Germinal center (tissue), 1 donor: ENCODE results near the gene CYP1A1.

Experiments
- DNase-seq: peaks from one replicate; pipeline ENCODE4 v3.0.0; 2012; ENCODE audit warnings: mixed read lengths, low spot score

Gene CYP1A1

DNA sequence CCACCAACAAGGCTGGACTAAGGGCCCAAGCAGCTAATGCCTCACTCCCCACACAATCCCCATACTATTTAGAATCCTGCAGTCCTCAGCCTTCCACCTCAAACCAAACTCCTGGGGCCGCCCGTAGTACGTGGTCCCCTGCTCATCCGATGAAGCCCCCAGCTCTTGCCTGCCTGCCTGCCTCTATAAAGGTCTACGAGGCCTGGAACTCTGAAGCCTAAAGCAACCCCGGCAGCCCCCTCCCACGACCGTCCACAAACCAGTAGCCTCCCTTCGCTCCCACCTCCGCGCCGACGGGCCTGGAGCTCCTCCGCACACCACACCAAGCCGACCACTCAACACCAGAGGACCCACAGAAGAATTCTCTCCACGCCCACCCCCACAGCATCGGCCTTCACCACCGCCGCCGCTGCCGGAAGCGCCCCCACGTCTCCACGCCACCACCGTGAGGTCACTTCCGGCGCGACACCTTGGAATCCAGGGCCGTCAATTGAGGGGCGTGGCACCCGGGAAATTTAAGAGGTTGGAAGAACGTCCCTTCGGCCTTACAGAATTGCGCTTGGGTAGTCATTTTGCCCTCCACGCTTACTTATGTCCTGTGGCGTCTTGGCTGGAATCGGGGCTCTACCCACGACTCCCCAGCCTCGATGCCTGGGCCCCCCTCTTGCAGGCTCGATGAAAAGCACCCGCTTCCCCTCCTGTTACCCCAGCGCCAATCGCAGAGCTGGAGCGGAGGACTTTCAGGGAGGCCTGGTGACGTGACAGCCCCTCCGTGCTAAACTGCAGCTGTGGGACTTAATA, 29.5 kb downstream of the CYP1A1 start, which contains the start of gene EDC3:
TSS of gene EDC3 (minus strand) at position 428 of the 801 bp plus-strand sequence. CDS start 20,900 bp downstream, outside the sequence.
- peak; percentile 90 for DNase-seq

DNA sequence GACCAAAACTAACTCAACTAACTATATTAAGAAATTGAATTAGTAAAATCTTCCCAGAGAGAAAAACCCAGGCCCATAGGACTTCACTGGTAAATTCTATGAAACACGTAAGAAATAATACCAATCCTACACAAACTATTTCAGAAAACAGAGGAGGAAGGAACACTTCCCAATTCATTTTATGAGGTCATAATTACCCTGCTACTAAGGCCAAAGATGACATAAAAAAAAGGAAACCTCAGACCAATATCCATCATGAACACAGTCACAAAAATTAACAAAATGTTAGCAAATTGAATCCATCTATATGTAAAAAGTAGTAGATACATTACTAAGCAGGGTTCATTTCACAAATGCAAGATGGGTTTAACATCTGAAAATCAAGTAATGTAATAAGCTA, 33.0 kb downstream of the CYP1A1 start:
- DNase-seq: no peak

DNA sequence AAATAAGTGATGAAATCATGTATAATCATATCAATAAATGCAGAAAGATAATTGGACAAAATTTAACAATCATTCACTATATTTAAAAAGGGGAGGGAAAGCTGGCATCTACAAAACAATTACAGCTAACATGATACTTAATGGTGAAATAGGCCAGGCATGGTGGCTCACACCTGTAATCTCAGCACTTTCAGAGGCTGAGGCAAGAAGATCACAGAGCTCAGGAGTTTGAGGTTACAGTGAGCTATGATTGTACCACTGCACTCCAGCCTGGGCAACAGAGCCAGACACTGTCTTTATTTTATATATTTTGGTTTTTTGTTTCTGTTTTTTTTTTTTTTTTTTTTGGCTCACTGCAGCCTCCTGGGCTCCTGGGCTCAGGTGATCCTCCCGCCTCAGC, 41.6 kb downstream of the CYP1A1 start:
- DNase-seq: no peak

DNA sequence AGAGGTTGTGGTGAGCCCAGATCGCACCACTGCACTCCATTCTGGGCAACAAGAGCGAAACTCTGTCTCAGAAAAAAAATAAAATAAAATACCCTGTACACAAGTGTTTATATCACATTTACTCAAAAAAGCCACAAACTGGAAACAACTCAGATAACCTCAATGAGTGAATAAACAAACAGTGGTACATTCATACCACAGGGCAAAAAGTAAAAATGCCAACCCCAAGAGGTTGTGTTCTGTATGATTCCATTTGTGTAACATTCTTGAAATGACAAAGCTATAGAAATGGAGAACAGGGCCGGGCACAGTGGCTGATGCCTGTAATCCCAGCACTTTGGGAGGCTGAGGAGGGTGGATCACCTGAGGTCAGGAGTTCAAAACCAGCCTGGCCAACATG, 42.4 kb downstream of the CYP1A1 start:
- DNase-seq: no peak

DNA sequence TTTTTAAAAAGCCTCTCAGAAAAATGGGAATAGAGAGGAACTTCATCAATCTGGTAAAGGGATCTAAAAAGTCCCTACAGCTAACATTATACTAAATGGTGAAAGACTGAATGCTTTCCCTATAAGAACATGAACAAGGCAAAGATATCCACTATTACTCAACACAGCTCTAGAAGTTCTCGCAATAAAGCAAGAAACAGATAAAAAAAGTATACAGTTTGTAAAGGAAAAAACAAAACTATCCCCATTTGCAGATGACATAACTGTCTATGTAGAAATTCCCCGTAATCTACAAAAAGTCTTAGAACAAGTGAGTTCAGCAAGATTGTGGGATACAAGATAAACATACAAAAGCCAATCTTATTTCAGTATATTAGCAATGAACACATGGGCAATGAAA, 44.9 kb downstream of the CYP1A1 start:
- no peak for DNase-seq

DNA sequence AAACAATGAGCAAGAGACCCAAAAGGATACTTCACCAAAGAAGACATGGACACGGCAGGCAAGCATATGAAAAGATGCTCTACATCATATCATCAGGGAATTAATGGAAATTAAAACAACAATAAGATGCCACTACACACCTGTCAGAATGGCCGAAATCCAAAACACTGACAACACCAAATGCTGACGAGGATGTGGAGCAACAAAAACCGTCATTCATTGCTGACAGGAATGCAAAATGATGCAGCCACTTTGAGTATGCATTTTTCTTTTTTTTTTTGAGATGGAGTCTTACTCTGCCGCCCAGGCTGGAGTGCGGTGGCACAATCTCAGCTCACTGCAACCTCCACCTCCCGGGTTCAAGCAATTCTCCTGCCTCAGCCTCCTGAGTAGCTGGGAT, 48.5 kb downstream of the CYP1A1 start:
- DNase-seq: no peak

DNA sequence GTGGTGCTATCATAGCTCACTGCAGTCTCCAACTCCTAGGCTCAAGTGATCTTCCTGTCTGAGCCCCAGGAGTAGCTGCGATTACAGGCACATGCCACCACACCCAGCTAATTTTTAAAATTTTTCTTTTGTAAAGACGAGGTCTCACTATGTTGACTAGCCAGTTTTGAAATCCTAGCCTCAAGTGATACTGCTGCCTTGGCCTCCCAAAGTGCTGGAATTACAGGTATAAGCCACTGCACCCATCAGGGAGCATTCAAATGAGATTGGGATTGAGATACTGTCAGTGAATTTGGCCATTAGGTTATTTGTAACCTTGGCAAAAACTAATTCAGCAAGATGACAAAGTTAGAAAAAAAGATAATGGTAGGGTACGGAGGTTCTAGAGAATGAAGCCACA, 51.2 kb downstream of the CYP1A1 start:
- no peak for DNase-seq

DNA sequence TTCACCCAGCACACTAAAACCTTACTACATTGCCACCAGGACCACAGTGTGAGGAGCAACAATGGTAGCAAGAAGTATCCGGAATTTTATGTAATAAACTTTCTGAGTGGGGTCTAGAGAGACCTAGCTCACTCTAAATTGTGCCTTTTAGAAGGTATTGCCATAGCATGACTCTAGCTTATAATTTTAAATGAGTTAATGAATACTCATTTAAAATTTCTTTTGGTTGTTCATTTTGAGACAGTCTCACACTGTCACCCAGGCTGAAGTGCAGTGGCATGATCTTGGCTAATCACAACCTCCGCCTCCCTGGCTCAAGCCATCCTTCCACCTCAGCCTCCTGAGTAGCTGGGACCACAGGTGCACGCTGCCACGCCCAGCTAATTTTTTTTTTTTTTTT, 55.7 kb downstream of the CYP1A1 start:
- no peak for DNase-seq
